Stimulated activated naive CD4-positive, alpha-beta T cell treated with Interleukin-2 at 50 U/mL for 16 hours (primary cell): ENCODE data around the gene KCNH5.

Experiments
- DNase-seq: peaks from one replicate; lab custom pipeline; 2025; lab: John Stamatoyannopoulos, UW

The KCNH5 gene

DNA sequence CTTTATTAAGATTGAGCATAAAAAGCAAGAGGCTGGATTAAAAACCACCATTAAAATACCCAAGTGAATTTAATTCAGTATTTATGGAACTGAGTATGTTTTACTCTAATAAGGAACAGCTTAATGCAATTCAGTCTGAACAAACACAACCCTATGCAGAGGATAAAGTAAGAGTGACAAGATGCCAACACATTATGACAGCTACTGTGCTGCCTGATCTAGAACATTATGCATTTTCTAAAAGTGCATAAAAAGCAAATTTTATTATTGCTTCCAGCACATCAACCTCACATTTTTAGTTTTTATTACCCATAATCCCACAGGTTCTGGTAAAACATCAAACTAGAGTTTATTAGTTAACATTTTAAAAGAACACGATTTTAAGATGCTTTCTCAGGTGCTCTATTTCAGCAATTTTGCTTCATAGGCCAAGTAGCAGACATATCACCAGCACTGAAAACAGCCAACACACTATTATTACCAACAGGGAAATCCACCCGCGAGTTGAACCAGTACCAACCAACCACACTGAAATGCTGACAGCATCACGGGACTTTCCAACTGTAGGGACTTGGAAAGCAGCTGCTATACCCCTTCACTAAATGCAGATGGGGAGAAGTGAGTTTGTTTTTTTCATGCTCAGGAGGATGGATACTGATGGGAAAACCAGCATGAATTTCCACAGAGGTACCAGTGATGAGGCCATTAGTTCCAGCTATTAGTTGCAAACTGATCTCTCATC, 372.1 kb downstream of the KCNH5 start:
- no peak for DNase-seq

GRCh38 chr14:62670526-62670925, 374.7 kb downstream of the KCNH5 start:
- no peak for DNase-seq

- DNase-seq, result no peak
These were observed 377.8 kb downstream of the KCNH5 start for GRCh38 chr14:62667421-62667914.

DNA sequence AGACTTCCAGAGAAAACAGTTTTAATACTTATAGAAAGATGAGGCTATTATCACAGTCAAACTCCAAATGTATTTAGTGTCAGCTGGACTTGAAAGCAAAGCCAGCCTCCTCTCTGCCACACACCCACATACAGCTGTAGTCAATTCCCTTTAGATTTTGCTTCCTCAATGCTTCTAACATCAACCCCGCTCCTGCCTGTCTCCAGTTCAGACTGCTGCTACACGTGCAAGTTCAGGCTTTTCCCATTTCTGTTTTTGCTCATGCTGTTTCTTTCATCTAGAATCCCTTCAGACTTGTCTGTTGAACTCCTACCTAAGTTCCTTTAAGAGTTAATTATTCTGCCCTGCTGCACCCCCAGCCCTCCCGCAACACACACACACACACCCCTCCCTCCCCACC, 380.0 kb downstream of the KCNH5 start:
- DNase-seq, result no peak

DNA sequence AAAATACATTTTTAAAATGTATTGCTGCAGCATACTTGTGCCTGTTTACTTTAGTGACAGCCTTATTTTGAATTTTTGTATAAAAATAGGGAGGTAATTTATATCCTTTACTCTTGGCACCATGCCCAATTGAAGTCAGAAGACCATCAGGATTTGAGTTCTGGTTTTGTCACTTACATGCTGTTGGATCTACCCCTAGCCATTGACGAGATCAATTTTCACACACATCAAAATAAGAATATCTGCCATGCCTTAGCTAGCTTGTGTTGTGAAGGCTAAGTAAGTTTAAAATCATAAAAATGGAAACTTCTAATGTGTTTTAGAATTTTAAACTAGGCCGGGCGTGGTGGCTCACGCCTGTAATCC, 381.8 kb downstream of the KCNH5 start:
- no peak for DNase-seq

DNA sequence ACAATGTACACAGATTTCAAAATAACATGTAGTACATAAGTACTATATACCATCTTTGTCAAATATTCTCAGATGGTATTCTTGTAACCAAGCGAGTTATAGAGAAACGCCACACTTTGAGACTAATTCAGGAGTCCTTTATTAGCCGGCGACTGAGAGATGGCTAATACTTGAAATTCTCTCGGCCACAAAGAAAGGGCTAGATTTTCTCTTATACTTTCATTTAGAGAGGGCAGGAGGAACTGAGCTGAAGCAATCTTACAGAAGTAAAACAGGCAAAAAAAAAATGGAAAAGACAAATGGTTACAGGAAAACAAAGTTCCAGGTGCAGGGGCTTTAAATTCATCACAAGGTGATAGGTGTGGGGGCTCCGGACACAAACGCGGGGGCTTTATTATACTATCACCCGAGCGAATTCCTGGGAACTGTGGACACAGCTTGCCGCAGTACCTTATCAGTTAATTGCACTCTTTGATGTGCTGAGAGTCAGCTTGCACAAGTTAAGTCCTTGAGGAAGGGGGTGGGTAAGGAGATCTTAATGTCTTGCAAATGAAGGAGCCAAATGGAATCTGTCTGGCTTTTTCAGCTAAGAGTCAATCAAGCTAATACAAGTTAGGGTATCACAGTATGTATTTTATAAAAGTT, 382.3 kb downstream of the KCNH5 start:
- no peak for DNase-seq

DNA sequence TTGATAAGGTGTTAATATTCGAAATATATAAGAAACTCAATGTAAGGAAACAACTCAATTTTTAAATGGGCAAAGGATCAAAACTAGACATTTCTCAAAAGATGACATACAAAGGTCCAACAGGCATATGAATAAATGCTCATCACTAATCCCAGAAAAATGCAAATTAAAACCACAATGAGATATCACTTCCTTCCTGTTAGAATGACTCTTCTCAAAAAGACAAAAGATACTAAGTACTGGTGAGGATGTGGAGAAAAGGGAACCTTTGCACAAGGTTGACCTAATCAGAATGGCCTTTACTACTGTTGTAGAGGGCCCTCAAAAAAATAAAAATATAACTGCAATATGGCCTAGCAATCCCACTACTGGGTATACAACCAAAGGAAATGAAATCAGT, 383.4 kb downstream of the KCNH5 start:
- DNase-seq, result no peak

DNA sequence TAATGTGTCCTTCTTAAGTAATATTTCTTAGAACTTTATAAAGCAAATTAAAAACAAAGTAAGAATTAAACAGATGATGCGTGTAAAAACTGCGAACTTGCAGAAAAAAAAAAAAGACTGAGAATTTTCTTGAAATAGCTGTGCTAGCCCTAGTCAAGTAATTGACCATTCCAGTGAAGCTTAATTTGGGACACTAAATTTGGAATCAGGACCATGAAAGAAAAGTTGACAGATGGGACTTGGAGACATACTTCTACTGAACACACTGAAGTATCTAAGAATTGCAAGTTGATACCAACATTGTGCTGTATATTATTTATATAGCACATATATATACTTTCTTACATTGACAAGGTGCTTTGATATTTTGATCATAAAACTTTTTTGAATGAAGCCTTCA, 386.6 kb downstream of the KCNH5 start:
- no peak for DNase-seq

GRCh38 chr14:62657376-62657775, 387.9 kb downstream of the KCNH5 start:
- no peak for DNase-seq

GRCh38 chr14:62655166-62655565, 390.1 kb downstream of the KCNH5 start:
- DNase-seq, result no peak

DNA sequence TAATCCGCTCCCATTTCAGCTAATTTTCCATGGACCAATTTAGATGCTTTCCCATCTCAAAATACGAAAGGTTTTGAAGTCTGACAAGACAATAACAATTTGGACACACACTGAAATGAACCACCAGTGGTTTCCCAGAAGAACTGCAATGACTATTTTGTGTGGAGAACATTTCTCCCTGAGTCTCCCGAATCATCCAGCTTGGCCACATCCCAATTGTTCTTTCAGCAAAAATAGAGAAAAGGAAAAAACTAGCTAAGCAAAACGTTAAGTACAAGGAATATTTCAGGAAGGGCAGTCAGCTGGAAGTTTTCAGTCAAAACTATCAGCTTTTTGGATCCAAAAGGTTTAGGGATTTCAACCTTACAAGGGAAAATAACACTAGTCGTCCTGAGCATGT, 390.6 kb downstream of the KCNH5 start:
- DNase-seq, result no peak
